Left cardiac atrium (tissue), 4 donors: Measurements from ENCODE around the gene KNL1. TPM values are rescaled to one million over a fixed set of nuclear protein-coding genes. Genes with fewer than 3 reads are reported as not detected.
"Not testable (repeated sequence)": the region's sequence is repeated elsewhere in the genome, so short reads cannot be mapped to it uniquely, and the experiment has no call there.

Experiments used
- ATAC-seq, 2 donors: fragments of 200-7000 bp; cut with Tn5 transposase; one replicate each; pipeline ENCODE4 v1.9.1; 2020; ENCODE audit warnings: mild to moderate bottlenecking in 2 of 2, moderate library complexity in 2 of 2
- DNase-seq: peaks from one replicate; pipeline ENCODE4 v3.0.0-alpha.2; 2020
- intact Hi-C, 2 donors: fragments of 100-400 bp; cut with DNase I; formaldehyde crosslinking; loops; one replicate each; pipeline versions ENCODE4 v1.14.1 to v1.15.1; 2022 to 2023
- total RNA-seq, 2 donors: library from RNA; stranded (reverse); fragmentation: NEBNext Ultra II Directional; extraction: Animal tissue kit (Norgen Biotek cat#: 25700); gene quantifications; one replicate each; pipeline ENCODE4 v1.2.1, GENCODE V29; 2021
- donor health status: DM: no; HTN: yes; CAD: no.
- donor health status: DM: no; HTN: yes; CAD: no; lungs with severe emphysema.
- donor health status: DM: yes; HTN: yes; CAD: no.
- donor health status: Dilated cardiomyopathy.

The KNL1 gene
- total RNA-seq, 2 donors from 2014 or later = 0.55 to 1.1 TPM

DNA sequence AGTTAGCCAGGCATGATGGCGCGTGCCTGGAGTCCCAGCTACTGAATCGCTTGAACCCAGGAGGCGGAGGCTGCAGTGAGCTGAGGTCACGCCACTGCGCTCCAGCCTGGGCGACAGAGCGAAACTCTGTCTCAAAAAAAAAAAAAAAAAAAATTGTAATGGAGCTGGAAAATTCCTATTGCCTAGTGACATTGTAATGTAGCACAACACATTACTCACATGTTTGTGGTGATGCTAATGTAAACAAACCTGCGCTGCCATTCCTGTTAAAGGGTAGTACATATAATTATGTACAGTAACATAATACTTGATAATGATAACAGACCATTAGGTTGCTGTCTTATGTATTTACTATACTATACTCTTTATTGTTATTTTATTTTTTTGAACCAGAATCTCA, 39.1 kb downstream of the KNL1 start:
- no peak for DNase-seq
- intact Hi-C loops = no loop called here
- ATAC-seq = no peak

DNA sequence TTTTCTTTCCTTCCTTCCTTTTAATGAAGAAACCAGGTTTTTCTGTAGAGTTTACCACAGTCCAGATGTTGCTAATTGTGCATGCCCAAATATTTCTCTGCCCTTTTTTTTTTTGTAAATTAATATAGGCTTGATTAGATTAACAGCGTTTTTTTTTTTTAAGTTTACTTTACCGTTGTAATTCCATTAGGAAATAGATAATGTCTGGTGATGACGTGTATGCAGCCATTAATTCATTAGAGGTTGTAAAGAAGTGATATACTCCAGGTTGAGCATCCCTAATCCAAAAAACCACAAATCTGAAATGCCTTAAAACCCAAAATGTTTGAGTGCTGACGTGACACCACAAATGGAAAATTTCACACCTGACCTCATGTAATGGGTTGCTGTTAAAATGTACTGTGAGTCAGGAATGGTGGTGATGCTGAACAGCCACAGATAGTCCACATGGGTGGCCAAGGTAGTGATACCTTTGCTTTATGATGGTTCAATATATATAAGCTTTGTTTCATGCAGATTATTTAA, 43.2 kb downstream of the KNL1 start:
- ATAC-seq (no peak), DNase-seq (no peak)
- intact Hi-C loops = no loop called here

DNA sequence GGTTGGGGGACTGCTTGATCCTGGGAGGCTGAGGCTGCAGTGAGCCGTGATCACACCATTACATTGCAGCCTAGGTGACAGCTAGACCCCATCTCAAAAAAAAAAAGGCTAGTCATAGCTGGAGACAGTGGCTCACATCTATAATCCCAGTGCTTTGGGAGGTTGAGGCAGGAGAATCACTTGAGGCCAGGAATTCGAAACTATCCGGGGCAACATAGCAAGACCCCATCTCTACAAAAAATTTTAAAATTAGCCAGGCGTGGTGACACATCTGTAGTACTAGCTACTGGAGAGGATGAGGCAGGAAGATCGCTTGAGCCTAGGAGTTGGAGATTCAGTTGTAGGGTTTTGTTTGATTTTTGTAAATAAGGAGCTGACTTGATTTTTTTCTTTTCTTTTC, 45.6 kb downstream of the KNL1 start:
- DNase-seq (no peak), ATAC-seq (no peak)
- intact Hi-C loops = no loop called here

- ATAC-seq (no peak), DNase-seq (no peak)
- intact Hi-C loops = no loop called here
Observed at GRCh38 chr15:40647523-40647922, 53.5 kb downstream of the KNL1 start.

- no peak for ATAC-seq
- intact Hi-C loops = no loop called here
- DNase-seq = no peak
Observed at GRCh38 chr15:40650479-40650878, 56.4 kb downstream of the KNL1 start.

DNA sequence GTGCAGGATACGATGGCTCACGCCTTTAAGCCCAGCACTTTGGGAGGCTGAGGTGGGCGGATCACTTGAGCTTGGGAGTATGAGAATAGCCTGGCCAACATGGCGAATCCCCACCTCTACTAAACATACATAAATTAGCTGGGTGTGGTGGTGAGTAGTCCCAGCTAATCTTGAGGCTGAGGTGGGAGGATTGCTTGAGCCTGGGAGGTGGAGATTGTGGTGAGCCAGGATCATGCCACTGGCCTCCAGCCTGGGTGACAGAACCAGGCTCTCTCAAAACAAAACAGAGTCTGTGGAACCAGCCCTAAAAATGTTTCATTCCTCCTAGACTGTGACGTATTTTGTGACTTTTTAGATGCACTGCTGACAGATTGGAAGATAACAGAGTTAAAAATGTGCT, 66.6 kb downstream of the KNL1 start:
- intact Hi-C loops = no loop called here
- ATAC-seq (no peak), DNase-seq (no peak)

DNA sequence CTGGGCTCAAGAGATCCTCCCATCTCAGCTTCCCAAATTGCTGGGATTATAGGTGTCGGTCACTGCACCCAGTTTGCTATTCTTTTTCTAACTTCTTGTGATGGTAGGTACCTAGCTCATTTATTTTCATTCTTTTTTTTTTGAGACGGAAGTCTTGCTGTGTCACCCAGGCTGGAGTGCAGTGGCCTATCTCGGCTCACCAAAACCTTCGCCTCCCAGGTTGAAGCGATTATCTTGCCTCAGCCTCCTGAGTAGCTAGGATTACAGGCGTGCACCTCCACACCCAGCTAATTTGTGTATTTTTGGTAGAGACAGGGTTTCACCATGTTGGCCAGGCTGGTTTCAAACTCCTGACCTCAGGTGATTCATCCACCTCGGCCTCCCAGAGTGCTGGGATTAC, 70.9 kb downstream of the KNL1 start:
- ATAC-seq (no peak), DNase-seq (no peak)
- intact Hi-C loops = no loop called here

- not testable (repeated sequence) for DNase-seq, ATAC-seq
- intact Hi-C loops = loop anchor here in 1 of 2 donors (5.0 kb wide), 1 partner anchor 216 kb away; the partner anchor contains the start of gene VPS18
Observed at GRCh38 chr15:40676290-40676689, 82.2 kb downstream of the KNL1 start.

GRCh38 chr15:40676906-40677305, 82.9 kb downstream of the KNL1 start:
- not testable (repeated sequence) for ATAC-seq, DNase-seq
- intact Hi-C loops = loop anchor here in 1 of 2 donors (5.0 kb wide), 1 partner anchor 215 kb away; the partner anchor contains the start of gene VPS18

DNA sequence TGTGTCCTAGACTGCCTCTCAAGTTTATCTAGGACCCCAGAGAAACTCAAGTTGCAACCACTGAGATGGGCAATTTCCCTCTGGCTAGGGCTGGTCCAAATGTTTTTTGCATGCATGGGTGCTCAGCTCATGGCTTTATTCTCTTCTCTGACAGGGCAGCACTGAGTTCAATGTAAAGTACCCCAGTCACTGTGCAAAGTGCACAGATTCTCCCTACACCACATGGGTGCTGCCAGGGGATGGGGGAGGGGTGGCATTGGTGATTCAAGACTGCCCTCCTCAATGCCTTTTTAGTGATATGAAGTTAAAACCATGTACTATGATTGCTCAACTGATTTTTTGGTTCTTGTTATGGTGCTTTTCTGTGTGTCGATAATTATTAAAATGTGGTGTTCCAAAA, 86.1 kb downstream of the KNL1 start:
- ATAC-seq (no peak), DNase-seq (no peak)
- intact Hi-C loops = no loop called here

DNA sequence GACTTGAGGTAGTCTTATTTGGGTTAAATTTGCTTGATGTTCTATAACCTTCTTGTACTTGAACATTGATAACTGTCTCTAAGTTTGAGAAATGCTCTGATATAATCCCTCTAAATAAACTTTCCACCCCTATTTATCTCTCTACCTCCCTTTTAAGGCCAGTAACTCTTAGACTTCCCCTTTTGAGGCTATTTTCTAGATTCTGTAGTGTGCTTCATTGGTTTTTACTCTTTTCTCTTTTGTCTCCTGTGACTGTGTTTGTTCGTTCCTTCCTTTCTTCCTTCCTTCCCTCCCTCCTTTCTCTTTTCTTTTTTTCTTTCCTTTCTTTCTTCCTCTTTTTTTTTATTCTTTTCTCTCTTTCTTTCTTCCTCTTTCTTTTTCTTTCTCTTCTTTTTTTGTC, 86.9 kb downstream of the KNL1 start:
- DNase-seq, ATAC-seq, intact Hi-C loops: not testable (repeated sequence)

GRCh38 chr15:40684381-40684780, 90.3 kb downstream of the KNL1 start:
- DNase-seq (no peak), ATAC-seq (no peak)
- intact Hi-C loops = no loop called here

- no peak for DNase-seq
- intact Hi-C loops = no loop called here
- no peak for ATAC-seq
Observed at GRCh38 chr15:40685376-40685775, 91.3 kb downstream of the KNL1 start.

GRCh38 chr15:40688932-40689799, 95.1 kb downstream of the KNL1 start:
- ATAC-seq (no peak), DNase-seq (no peak)
- intact Hi-C loops = no loop called here

DNA sequence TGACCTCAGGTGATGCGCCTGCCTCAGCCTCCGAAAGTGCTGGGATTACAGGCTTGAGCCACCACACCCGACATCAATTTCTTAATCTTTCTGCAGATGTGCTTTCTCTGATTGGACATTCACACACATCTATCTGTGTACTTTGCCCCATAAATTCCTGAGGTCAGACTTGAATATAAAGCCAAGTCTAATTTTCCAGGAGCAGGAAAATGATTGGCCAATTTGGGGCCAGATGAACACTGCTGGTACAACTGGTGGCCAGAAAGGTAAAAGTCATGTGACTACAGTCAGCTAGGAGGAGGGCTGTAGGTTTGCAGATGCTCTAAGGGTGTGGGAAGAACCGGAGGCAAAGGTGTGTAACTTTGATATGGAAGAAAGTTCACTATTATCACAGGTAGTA, 97.7 kb downstream of the KNL1 start:
- intact Hi-C loops = no loop called here
- DNase-seq (no peak), ATAC-seq (no peak)

DNA sequence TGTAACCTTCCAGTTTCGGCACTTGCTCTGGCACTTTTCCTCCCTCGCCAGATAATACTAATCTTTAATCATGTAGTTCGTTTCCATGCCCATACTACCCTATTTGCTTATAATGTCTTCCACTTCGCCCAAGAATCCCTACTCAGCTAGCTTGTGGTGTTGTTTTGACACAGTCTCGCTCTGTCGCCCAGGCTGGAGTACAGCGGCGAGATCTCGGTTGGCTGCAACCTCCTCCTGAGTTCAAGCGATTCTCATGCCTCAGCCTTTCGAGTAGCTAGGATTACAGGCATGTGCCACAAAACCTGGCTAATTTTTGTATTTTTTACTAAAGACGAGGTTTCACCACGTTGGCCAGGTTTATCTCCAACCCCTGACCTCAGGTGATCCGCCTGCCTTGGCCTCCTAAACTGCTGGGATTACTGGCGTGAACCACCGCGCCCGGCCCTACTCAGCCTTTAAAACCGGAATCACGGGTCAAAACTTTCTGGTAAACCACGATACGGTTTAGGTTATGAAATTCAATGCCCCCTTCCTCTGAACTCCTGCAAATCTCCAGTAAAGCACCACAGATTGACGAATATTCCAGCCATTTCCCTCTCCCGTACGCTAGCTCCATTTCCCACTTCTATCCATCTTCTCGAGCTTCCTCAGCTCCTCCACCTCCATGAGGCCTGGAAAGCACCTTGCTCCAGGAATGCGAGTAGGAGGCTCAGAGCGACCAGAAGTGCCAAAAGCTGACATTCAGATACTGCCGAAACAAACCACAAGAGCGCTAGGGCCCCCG, 100.0 kb downstream of the KNL1 start:
- DNase-seq (no peak), ATAC-seq (no peak)
- intact Hi-C loops = no loop called here

DNA sequence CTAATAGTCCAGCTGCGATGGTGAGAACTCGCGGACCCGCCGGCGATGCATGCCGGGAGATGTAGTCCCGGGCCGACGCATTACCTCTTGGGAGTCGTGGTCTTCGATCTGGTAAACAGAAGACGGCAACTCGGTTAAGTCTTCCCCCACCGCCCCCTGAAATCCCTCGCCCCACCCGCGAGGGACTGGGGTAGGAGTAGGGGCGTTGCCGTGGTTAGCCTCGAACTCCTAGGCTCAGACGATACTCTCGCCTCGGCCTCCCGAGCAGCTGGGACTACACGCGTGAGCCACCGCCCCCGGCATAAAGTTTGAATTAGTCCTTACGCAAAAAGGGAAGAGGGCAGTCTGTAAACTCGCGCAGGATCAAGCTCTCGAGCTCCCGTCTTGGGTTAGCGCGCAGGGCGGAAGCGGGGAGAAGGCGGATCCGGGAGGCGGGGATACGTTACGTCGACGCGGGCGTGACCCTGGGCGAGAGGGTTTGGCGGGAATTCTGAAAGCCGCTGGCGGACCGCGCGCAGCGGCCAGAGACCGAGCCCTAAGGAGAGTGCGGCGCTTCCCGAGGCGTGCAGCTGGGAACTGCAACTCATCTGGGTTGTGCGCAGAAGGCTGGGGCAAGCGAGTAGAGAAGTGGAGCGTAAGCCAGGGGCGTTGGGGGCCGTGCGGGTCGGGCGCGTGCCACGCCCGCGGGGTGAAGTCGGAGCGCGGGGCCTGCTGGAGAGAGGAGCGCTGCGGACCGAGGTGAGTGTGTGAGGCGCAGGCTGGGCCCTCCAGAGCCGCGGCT, 100.8 kb downstream of the KNL1 start, which contains the start of gene RAD51:
Gene RAD51, plus strand, starts transcription at position 487 of the 781 bp plus-strand sequence. CDS start 3,585 bp downstream, outside the sequence.
- intact Hi-C loops = no loop called here
- DNase-seq (peak; percentile 95), ATAC-seq (peak; percentile 99)

- peak; percentile 2 to 8 for ATAC-seq
- intact Hi-C loops = no loop called here
- DNase-seq = no peak
Observed at GRCh38 chr15:40695469-40695890, 101.4 kb downstream of the KNL1 start.

DNA sequence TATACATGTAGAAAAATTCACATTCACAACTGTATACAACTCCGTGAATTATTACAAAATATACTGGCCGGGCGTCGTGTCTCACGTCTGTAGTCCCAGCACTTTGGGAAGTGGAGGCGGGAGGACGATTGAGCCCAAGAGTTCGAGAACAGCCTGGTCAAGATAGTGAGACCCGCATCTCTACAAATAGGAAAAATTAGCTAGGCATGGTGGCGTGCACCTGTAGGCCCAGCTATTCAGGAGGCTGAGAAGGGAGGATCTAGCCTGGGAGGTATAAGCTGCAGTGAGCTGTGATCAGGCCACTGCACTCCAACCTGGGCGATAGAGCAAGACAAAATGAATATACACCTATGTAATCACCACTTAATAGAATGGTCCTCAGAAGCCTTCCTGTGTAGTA, 102.2 kb downstream of the KNL1 start:
- DNase-seq = no peak
- intact Hi-C loops = no loop called here
- no peak for ATAC-seq
